Fibroblast of lung (primary cell): ENCODE measurements around the gene SUGP1. TPM values are rescaled to one million over a fixed set of nuclear protein-coding genes. Genes with fewer than 3 reads are reported as not detected.

Experiments
- DNase-seq, 2 donors: peaks; one replicate each; pipeline versions ENCODE4 v3.0.0 to v3.0.0-alpha.2; 2010; ENCODE audit warnings: low read depth in 2 of 2
- H2AFZ ChIP-seq: 2 replicates; pipeline ENCODE4 v1.5.1; 2012; ENCODE audit warnings: low read length, control low read depth, inconsistent platforms
- H3K27ac ChIP-seq: 2 replicates; pipeline ENCODE4 v1.5.1; 2011; ENCODE audit warnings: low read length, control low read depth; ENCODE audit not compliant: insufficient read depth
- H3K27me3 ChIP-seq: 2 replicates; pipeline ENCODE4 v1.5.1; 2011; ENCODE audit warnings: mild to moderate bottlenecking, low read length; ENCODE audit not compliant: control insufficient read depth, insufficient read depth
- H3K36me3 ChIP-seq: 2 replicates; pipeline ENCODE4 v1.5.1; 2011; ENCODE audit warnings: low read length; ENCODE audit not compliant: control insufficient read depth, insufficient read depth
- H3K4me1 ChIP-seq: 2 replicates; pipeline ENCODE4 v1.5.1; 2011; ENCODE audit warnings: low read length; ENCODE audit not compliant: control insufficient read depth, insufficient read depth; ENCODE audit errors: extremely low read depth
- H3K4me2 ChIP-seq: 2 replicates; pipeline ENCODE4 v1.5.1; 2011; ENCODE audit warnings: low read length, control low read depth; ENCODE audit not compliant: insufficient read depth; ENCODE audit errors: extremely low read depth
- H3K4me3 ChIP-seq, 4 experiments: fragments of 200-600 bp in 1 of 4; sonication (generic) in 1 of 4; replicated peaks in 1 of 4; 2 replicates each; pipeline ENCODE4 v1.5.1; 2011 to 2016; ENCODE audit warnings: low read length in 4 of 4, low read depth in 3 of 4, mild to moderate bottlenecking in 3 of 4, control low read depth in 2 of 4, inconsistent platforms in 1 of 4, mixed read lengths in 1 of 4; ENCODE audit not compliant: insufficient read depth in 1 of 4; ENCODE audit errors: control extremely low read depth in 1 of 4
- H3K79me2 ChIP-seq: 2 replicates; pipeline ENCODE4 v1.5.1; 2012; ENCODE audit warnings: mild to moderate bottlenecking, low read length, inconsistent platforms; ENCODE audit not compliant: control insufficient read depth, insufficient read depth
- H3K9ac ChIP-seq: 2 replicates; pipeline ENCODE4 v1.5.1; 2011; ENCODE audit warnings: mild to moderate bottlenecking, low read length, control low read depth; ENCODE audit not compliant: insufficient read depth
- H3K9me3 ChIP-seq: 2 replicates; pipeline ENCODE4 v1.5.1; 2012; ENCODE audit warnings: low read depth, low read length; ENCODE audit not compliant: control insufficient read depth, insufficient read depth
- H4K20me1 ChIP-seq: 2 replicates; pipeline ENCODE4 v1.5.1; 2011; ENCODE audit warnings: low read length; ENCODE audit not compliant: control insufficient read depth, insufficient read depth; ENCODE audit errors: extremely low read depth
- EZH2 ChIP-seq: IDR thresholded peaks from 2 replicates; pipeline ENCODE4 v1.5.1; 2012; ENCODE audit warnings: low read length, control low read depth, mild to moderate bottlenecking; ENCODE audit errors: missing control alignments
- polyA plus RNA-seq, 2 donors: library from polyadenylated mRNA; depleted of rRNA in 1 of 2; stranded (reverse) in 1 of 2; unstranded in 1 of 2; fragments of >200 nt; gene quantifications; 2 replicates each; pipeline ENCODE4 v1.2.1, GENCODE V29; 2011 to 2012; ENCODE audit warnings: missing spikeins in 1 of 2
- total RNA-seq: library from RNA; depleted of rRNA; stranded (reverse); fragments of >200 nt; gene quantifications from 2 replicates; pipeline ENCODE4 v1.2.1, GENCODE V29; 2014
- TF ChIP-seq, protein P1 (sequence below), 2 donors: IDR thresholded peaks in 1 of 2; conservative IDR thresholded peaks in 1 of 2; 1 replicate in 1 of 2; 2 replicates in 1 of 2; pipeline ENCODE4 v1.5.1; 2011 to 2012; ENCODE audit warnings: low read length in 2 of 2, control low read depth in 1 of 2, inconsistent platforms in 1 of 2, low read depth in 1 of 2, mild to moderate bottlenecking in 1 of 2

The SUGP1 gene
- total and polyA plus RNA-seq, 2 donors (not counting 1 experiment from before 2014, with no cell fraction given) = 17.3 to 27.7 TPM

DNA sequence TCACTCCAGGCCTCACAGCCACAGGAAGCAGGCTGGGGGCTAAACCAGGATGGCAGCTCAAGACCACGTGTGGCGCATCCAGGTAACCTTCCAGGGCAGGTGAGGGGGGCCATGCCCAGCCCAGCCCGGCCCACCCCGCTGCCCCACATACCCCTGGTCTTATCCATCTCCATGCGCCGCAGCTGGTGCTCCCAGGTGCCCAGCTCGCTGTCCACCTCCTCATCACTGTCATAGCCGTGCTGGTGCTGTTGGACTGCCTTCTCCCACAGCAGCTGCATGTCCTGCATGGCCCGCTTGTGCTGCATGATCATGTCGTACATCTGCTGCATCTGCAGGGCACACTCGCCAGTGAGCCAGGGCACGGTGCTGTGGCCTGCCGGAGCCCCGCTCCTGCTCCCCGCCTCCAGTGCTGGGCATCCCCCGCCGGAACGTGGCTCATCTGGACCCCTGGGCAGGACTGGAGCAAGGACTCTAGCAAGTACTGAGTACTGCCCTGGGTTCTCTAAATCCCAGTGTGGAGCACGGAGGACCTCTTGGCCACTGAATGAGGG lies 41.2 kb downstream of the SUGP1 start:
- no peak overlapping the region for H2AFZ ChIP-seq
- H3K4me1 ChIP-seq = no peaks in the 10 kb centered on the region
- no peaks in the 10 kb centered on the region for H3K79me2 ChIP-seq
- H4K20me1 ChIP-seq = no peaks in the 10 kb centered on the region
- no peaks in the 10 kb centered on the region for H3K27me3 ChIP-seq
- no peak overlapping the region for H3K27ac ChIP-seq
- no peaks in the 10 kb centered on the region for H3K9me3 ChIP-seq
- TF ChIP-seq, protein P1, sequence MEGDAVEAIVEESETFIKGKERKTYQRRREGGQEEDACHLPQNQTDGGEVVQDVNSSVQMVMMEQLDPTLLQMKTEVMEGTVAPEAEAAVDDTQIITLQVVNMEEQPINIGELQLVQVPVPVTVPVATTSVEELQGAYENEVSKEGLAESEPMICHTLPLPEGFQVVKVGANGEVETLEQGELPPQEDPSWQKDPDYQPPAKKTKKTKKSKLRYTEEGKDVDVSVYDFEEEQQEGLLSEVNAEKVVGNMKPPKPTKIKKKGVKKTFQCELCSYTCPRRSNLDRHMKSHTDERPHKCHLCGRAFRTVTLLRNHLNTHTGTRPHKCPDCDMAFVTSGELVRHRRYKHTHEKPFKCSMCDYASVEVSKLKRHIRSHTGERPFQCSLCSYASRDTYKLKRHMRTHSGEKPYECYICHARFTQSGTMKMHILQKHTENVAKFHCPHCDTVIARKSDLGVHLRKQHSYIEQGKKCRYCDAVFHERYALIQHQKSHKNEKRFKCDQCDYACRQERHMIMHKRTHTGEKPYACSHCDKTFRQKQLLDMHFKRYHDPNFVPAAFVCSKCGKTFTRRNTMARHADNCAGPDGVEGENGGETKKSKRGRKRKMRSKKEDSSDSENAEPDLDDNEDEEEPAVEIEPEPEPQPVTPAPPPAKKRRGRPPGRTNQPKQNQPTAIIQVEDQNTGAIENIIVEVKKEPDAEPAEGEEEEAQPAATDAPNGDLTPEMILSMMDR (conservative IDR thresholded peaks at IDR 0.05 in 1 of 2, IDR thresholded peaks at IDR 0.05 in 1 of 2; ENCODE audit: low read depth in 1 of 2, low read length in 2 of 2) = no peak
- no peak for TF ChIP-seq EZH2
- DNase-seq = no peak
- H3K36me3 ChIP-seq = peaks cover 24% of the 10 kb centered on the region
- H3K4me2 ChIP-seq = no peak overlapping the region
- no peak overlapping the region for H3K9ac ChIP-seq
- no peak overlapping the region for H3K4me3 ChIP-seq

DNA sequence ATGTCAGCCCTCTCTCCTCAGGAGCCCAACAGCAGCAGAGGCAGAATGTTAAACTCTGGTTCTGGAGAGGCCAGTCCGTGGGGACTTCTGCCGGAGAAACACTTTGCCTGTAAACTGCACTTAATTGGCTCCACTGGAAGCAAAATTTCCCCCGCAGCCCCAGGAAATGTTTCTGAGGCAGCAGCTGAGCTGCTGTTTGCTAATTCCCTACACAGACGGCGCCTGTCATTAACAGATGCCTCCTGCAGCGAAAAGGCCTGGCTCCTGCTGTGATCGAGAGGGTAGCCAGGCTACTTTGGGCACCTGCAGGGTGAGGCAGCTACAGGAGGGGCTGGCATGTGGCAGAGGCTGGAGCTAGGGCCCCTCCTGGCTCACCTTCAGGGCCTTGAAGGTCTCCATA lies 42.0 kb downstream of the SUGP1 start:
- Histone ChIP-seq H3K4me1 (no peaks in the 10 kb centered on the region), H3K9me3 (no peaks in the 10 kb centered on the region), H3K9ac (no peak overlapping the region), H3K4me3 (no peak overlapping the region), H2AFZ (no peak overlapping the region), H3K4me2 (no peak overlapping the region), H3K79me2 (no peaks in the 10 kb centered on the region), H3K27me3 (no peaks in the 10 kb centered on the region), H3K36me3 (peaks cover 24% of the 10 kb centered on the region), H3K27ac (no peak overlapping the region), H4K20me1 (no peaks in the 10 kb centered on the region)
- no peak for DNase-seq
- no peak for TF ChIP-seq EZH2
- TF ChIP-seq, protein P1 (conservative IDR thresholded peaks at IDR 0.05 in 1 of 2, IDR thresholded peaks at IDR 0.05 in 1 of 2; ENCODE audit: low read depth in 1 of 2, low read length in 2 of 2) = no peak

DNA sequence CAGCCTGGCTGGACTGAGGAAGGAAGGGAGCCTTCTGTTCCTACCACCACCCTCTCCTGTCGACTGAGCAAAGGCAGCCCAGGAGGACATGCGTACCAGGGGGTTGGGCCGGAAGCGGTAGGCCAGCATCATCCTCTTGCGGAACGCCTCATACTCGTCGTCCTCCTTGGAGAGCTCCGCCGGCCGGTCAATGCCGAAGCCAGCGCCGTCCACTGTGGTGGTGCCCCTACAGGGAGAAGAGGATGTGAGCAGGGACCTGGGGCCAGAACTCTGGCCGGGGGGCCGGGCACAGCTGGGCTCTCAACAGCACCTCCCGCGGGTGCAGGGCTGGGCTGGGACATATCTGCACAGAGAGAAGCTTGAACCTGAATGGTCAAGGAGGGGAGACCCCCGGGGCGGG lies 43.5 kb downstream of the SUGP1 start:
- Histone ChIP-seq H3K4me1 (no peaks in the 10 kb centered on the region), H3K9ac (no peak overlapping the region), H3K4me3 (no peak overlapping the region), H2AFZ (no peak overlapping the region), H3K36me3 (peaks cover 24% of the 10 kb centered on the region), H3K27ac (no peak overlapping the region), H3K79me2 (no peaks in the 10 kb centered on the region), H3K4me2 (no peak overlapping the region), H3K27me3 (peaks cover 3% of the 10 kb centered on the region), H3K9me3 (no peaks in the 10 kb centered on the region), H4K20me1 (no peaks in the 10 kb centered on the region)
- TF ChIP-seq, protein P1 (conservative IDR thresholded peaks at IDR 0.05 in 1 of 2, IDR thresholded peaks at IDR 0.05 in 1 of 2; ENCODE audit: low read depth in 1 of 2, low read length in 2 of 2) = no peak
- no peak for TF ChIP-seq EZH2
- no peak for DNase-seq
